Bronchial epithelial cell (primary cell): Measurements from ENCODE around the gene OBP2A. TPM values are rescaled to one million over a fixed set of nuclear protein-coding genes. Genes with fewer than 3 reads are reported as not detected.

ENCODE experiments used
- DNase-seq: peaks from one replicate; pipeline ENCODE4 v3.0.0-alpha.2; 2010; ENCODE audit warnings: low read depth
- FAIRE-seq: peaks from 2 replicates; lab custom pipeline; 2011; peaks lifted over from hg19 to GRCh38; lab: Jason Lieb, UNC
- H3K27me3 ChIP-seq: 2 replicates; pipeline ENCODE4 v1.5.1; 2011; ENCODE audit warnings: low read length; ENCODE audit not compliant: control insufficient read depth, insufficient read depth
- H3K36me3 ChIP-seq: 2 replicates; pipeline ENCODE4 v1.5.1; 2011; ENCODE audit warnings: low read length; ENCODE audit not compliant: control insufficient read depth, insufficient read depth
- H3K4me3 ChIP-seq: 2 replicates; pipeline ENCODE4 v1.5.1; 2011; ENCODE audit warnings: mild to moderate bottlenecking, low read depth, low read length, control low read depth
- CTCF ChIP-seq: IDR thresholded peaks from 2 replicates; pipeline ENCODE4 v1.5.1; 2011; ENCODE audit warnings: mild to moderate bottlenecking, moderate library complexity, low read length, control low read depth, inconsistent platforms; ENCODE audit not compliant: insufficient read depth, severe bottlenecking
- total RNA-seq: library from RNA; depleted of rRNA; stranded (reverse); fragments of >200 nt; gene quantifications from 2 replicates; pipeline ENCODE4 v1.2.1, GENCODE V29; 2014

OBP2A gene
- total RNA-seq, 1 donor from 2014 or later = not detected

- Histone ChIP-seq H3K27me3 (no peaks in the 10 kb centered on the region), H3K4me3 (no peak overlapping the region), H3K36me3 (peaks cover 21% of the 10 kb centered on the region)
- DNase-seq (peak; percentile 33), FAIRE-seq (peak; percentile 40)
- peak; percentile 97 for TF ChIP-seq CTCF
Observed at GRCh38 chr9:135504262-135505243, 41.4 kb upstream of the OBP2A start.

- H3K4me3 ChIP-seq = no peak overlapping the region
- no peaks in the 10 kb centered on the region for H3K27me3 ChIP-seq
- H3K36me3 ChIP-seq = peaks cover 21% of the 10 kb centered on the region
- DNase-seq (no peak), FAIRE-seq (no peak)
- TF ChIP-seq CTCF = no peak
Observed at GRCh38 chr9:135505406-135506187, 40.3 kb upstream of the OBP2A start.

GRCh38 chr9:135506327-135507103 lies 39.4 kb upstream of the OBP2A start:
- H3K36me3 ChIP-seq = peaks cover 20% of the 10 kb centered on the region
- no peak for TF ChIP-seq CTCF
- no peak for DNase-seq
- no peak for FAIRE-seq
- H3K27me3 ChIP-seq = no peaks in the 10 kb centered on the region
- no peak overlapping the region for H3K4me3 ChIP-seq

GRCh38 chr9:135507104-135508035 lies 38.6 kb upstream of the OBP2A start:
- peaks cover 13% of the 10 kb centered on the region for H3K36me3 ChIP-seq
- DNase-seq (no peak), FAIRE-seq (no peak)
- no peaks in the 10 kb centered on the region for H3K27me3 ChIP-seq
- no peak for TF ChIP-seq CTCF
- no peak overlapping the region for H3K4me3 ChIP-seq
